K562 (cell line): ENCODE measurements around the gene ASCC3. TPM values are rescaled to one million over a fixed set of nuclear protein-coding genes. Genes with fewer than 3 reads are reported as not detected.

Experiments used
- ATAC-seq: fragments of 200-7000 bp; cut with Tn5 transposase; 3 replicates; pipeline ENCODE4 v1.9.1; 2020; ENCODE audit warnings: moderate library complexity
- BruUV-seq: library from RNA; stranded (reverse); fragments of 400-500 nt; replicated peaks from 2 replicates; lab custom pipeline; 2021; lab: Mats Ljungman, UMichigan
- CTCF ChIA-PET: fragments of 300-600 bp; formaldehyde crosslinking; extraction: SDS; loops from one replicate; lab custom pipeline; 2021; ENCODE audit warnings: low intra/inter-chr PET ratio; lab: Yijun Ruan, JAX
- POLR2A ChIA-PET: fragments of 300-600, 350-650 bp; sonication (Branson Sonifier 250); formaldehyde crosslinking; extraction: SDS; loops from one replicate; lab custom pipeline; 2021; ENCODE audit warnings: antibody characterized with exemption, inconsistent platforms; lab: Yijun Ruan, JAX
- DNase-seq, 4 experiments: peaks; one replicate each; pipeline versions ENCODE4 v3.0.0 to v3.0.0-alpha.2; 2011 to 2018; ENCODE audit warnings: low spot score in 3 of 4, mixed read lengths in 3 of 4; ENCODE audit errors: extremely low read depth in 1 of 4
- FAIRE-seq: peaks from 2 replicates; lab custom pipeline; 2011; peaks lifted over from hg19 to GRCh38; lab: Jason Lieb, UNC
- H2AFZ ChIP-seq: 2 replicates; pipeline ENCODE4 v1.6.0; 2011; ENCODE audit warnings: low read depth, low read length, control low read depth, inconsistent platforms
- H3K27ac ChIP-seq: fragments of 200-600 bp; 3 replicates; pipeline ENCODE4 v1.8.0; 2011; ENCODE audit warnings: low read depth, mild to moderate bottlenecking, control low read depth, inconsistent platforms, low read length, moderate library complexity, mixed read lengths; ENCODE audit errors: extremely low read depth
- H3K27me3 ChIP-seq, 2 experiments: fragments of 300-600 bp in 1 of 2; 2 replicates in 1 of 2; 3 replicates in 1 of 2; pipeline versions ENCODE4 v1.6.0 to v1.8.0; 2011; ENCODE audit warnings: inconsistent platforms in 2 of 2, low read length in 2 of 2, mild to moderate bottlenecking in 1 of 2, mixed read lengths in 1 of 2, moderate library complexity in 1 of 2; ENCODE audit not compliant: control insufficient read depth in 2 of 2, insufficient read depth in 2 of 2
- H3K36me3 ChIP-seq: fragments of 300-600 bp; 3 replicates; pipeline ENCODE4 v1.8.0; 2011; ENCODE audit warnings: mild to moderate bottlenecking, low read length, inconsistent platforms; ENCODE audit not compliant: control insufficient read depth, insufficient read depth
- H3K4me1 ChIP-seq, 2 experiments: fragments of 200-600 bp in 1 of 2; replicated peaks in 1 of 2; 2 replicates in 1 of 2; 3 replicates in 1 of 2; pipeline versions ENCODE4 v1.5.1 to v1.8.0; 2011; ENCODE audit warnings: inconsistent platforms in 2 of 2, low read length in 2 of 2, mild to moderate bottlenecking in 1 of 2, mixed read lengths in 1 of 2, moderate library complexity in 1 of 2; ENCODE audit not compliant: control insufficient read depth in 2 of 2, insufficient read depth in 2 of 2
- H3K4me2 ChIP-seq: 2 replicates; pipeline ENCODE4 v1.6.1; 2011; ENCODE audit warnings: low read length, control low read depth, inconsistent platforms, mixed read lengths; ENCODE audit not compliant: insufficient read depth
- H3K4me3 ChIP-seq: fragments of 200-600 bp; sonication (generic), shearing (Covaris generic); 2 replicates; pipeline ENCODE4 v1.5.1; 2016; ENCODE audit warnings: control low read depth, inconsistent platforms
- H3K79me2 ChIP-seq: fragments of 200-600 bp; 3 replicates; pipeline ENCODE4 v1.8.0; 2011; ENCODE audit warnings: low read length, inconsistent platforms; ENCODE audit not compliant: control insufficient read depth, insufficient read depth
- H3K9ac ChIP-seq, 2 experiments: 2 replicates each; pipeline versions ENCODE4 v1.6.0 to v1.6.1; 2011; ENCODE audit warnings: low read depth in 2 of 2, low read length in 2 of 2, control low read depth in 1 of 2, inconsistent platforms in 1 of 2, mild to moderate bottlenecking in 1 of 2, mixed read lengths in 1 of 2; ENCODE audit not compliant: insufficient read depth in 1 of 2
- H3K9me1 ChIP-seq: one replicate; pipeline ENCODE4 v1.6.0; 2011; ENCODE audit warnings: inconsistent platforms, mild to moderate bottlenecking, low read length, moderate library complexity; ENCODE audit not compliant: control insufficient read depth, insufficient read depth
- H3K9me3 ChIP-seq: replicated peaks from 2 replicates; pipeline ENCODE4 v1.5.1; 2011; ENCODE audit warnings: low read depth, low read length, inconsistent platforms; ENCODE audit not compliant: control insufficient read depth, insufficient read depth
- H4K20me1 ChIP-seq: replicated peaks from 2 replicates; pipeline ENCODE4 v1.6.1; 2011; ENCODE audit warnings: low read length, inconsistent platforms, mixed read lengths; ENCODE audit not compliant: control insufficient read depth, insufficient read depth
- ATF3 ChIP-seq, 2 experiments: fragments of 450-650 bp in 1 of 2; sonication (generic) in 1 of 2; formaldehyde crosslinking in 1 of 2; IDR thresholded peaks in 1 of 2; conservative IDR thresholded peaks in 1 of 2; 2 replicates each; pipeline versions ENCODE4 v1.6.1 to v1.8.1; 2016 to 2023; ENCODE audit warnings: mild to moderate bottlenecking in 2 of 2, moderate library complexity in 2 of 2, inconsistent platforms in 1 of 2, missing genetic modification reagents in 1 of 2
- RBBP5 ChIP-seq: fragments of 200-600 bp; sonication (generic); IDR thresholded peaks from 2 replicates; pipeline ENCODE4 v1.6.1; 2012; ENCODE audit warnings: borderline replicate concordance, mild to moderate bottlenecking, low read length, control low read depth, inconsistent platforms; ENCODE audit not compliant: insufficient read depth, poor library complexity, severe bottlenecking
- WGBS: fragments of 100-300 bp; shearing (Covaris generic); methylation state at CpG from one replicate; pipeline ENCODE4 v1.1.6; 2016; ENCODE audit warnings: low coverage, mixed read lengths; ENCODE audit not compliant: insufficient coverage; ENCODE audit errors: missing lambda C conversion rate; 5-methylcytosine and 5-hydroxymethylcytosine counted together
- in situ Hi-C: fragments of 300-500 bp; cut with MboI; formaldehyde crosslinking; loops from 4 replicates; pipeline ENCODE4 v1.15.0; 2018; ENCODE audit warnings: inconsistent platforms, mixed read lengths
- intact Hi-C: fragments of 100-400 bp; cut with micrococcal nuclease; formaldehyde crosslinking; loops from 2 replicates; pipeline ENCODE4 v1.14.2; 2022
- polyA plus RNA-seq, 8 experiments: library from polyadenylated mRNA; depleted of rRNA in 4 of 8; stranded (reverse) in 5 of 8; unstranded in 3 of 8; fragments of >200 nt; fragmentation: Nextera tagmentation in 2 of 8; fragmentation: Illumina TruSeq in 1 of 8; extraction: Ambion mirVana in 2 of 8; extraction: Trizol in 1 of 8; gene quantifications; 2 replicates each; pipeline versions ENCODE4 v1.2.1 to v1.2.3, GENCODE V29; 2011 to 2014; ENCODE audit warnings: inconsistent platforms in 1 of 8, missing spikeins in 1 of 8
- total RNA-seq, 7 experiments: library from RNA; depleted of rRNA in 6 of 7; stranded (reverse); fragments of >200 nt in 6 of 7; fragmentation: Illumina TruSeq in 2 of 7; extraction: Trizol in 2 of 7; gene quantifications; 2 replicates each; pipeline versions ENCODE4 v1.2.1 to v1.2.3, GENCODE V29; 2011 to 2021; ENCODE audit warnings: low replicate concordance in 1 of 7

ASCC3 gene
- total and polyA plus RNA-seq, 9 of the 15 experiments (the other 6 are each of a cell fraction or from before 2014, with no cell fraction given) = 16.1 to 56.1 (median 33.9) TPM

GRCh38 chr6:100617633-100618350 is 263.3 kb downstream of the ASCC3 start:
- ChIA-PET CTCF (no interaction called here), POLR2A (no interaction called here)
- H4K20me1 ChIP-seq = no peaks in the 10 kb centered on the region
- H3K36me3 ChIP-seq = peaks cover 11% of the 10 kb centered on the region; the same call in 2 of the 3 replicates
- no peak overlapping the region for H2AFZ ChIP-seq
- FAIRE-seq (no peak), DNase-seq (no peak), ATAC-seq (no peak)
- H3K9ac ChIP-seq = no peak overlapping the region
- in situ Hi-C loops = no loop called here
- intact Hi-C loops = no loop called here
- BruUV-seq = no TSS peak
- no peaks in the 10 kb centered on the region for H3K9me3 ChIP-seq
- no peaks in the 10 kb centered on the region for H3K9me1 ChIP-seq
- H3K79me2 ChIP-seq = no peaks in the 10 kb centered on the region
- no peak overlapping the region for H3K4me3 ChIP-seq
- TF ChIP-seq RBBP5 (no peak), ATF3 (IDR thresholded peaks at IDR 0.05) (0 out of 2 replicates have a peak, but pooled peaks have one; percentile 14), ATF3 (CRISPR knock-in tag; conservative IDR thresholded peaks at IDR 0.05) (no peak)
- H3K4me2 ChIP-seq = no peak overlapping the region
- WGBS = 88% methylated on average over 4 of the region's 4 CpGs
- no peaks in the 10 kb centered on the region for H3K27me3 ChIP-seq
- H3K4me1 ChIP-seq = no peaks in the 10 kb centered on the region
- H3K27ac ChIP-seq = no peak overlapping the region
